Ovary (tissue), 9 donors: ENCODE measurements around the gene CCDC187. TPM values are rescaled to one million over a fixed set of nuclear protein-coding genes. Genes with fewer than 3 reads are reported as not detected.

Source experiments
- DNase-seq, 5 donors: peaks; one replicate each; pipeline ENCODE4 v3.0.0-alpha.2; 2019 to 2020
- H3K27ac ChIP-seq, 2 donors: fragments of 200-600 bp; one replicate each; pipeline versions ENCODE4 v1.5.1 to v1.8.0; 2019 to 2022
- H3K27me3 ChIP-seq: fragments of 200-600 bp; one replicate; pipeline ENCODE4 v1.8.0; 2022
- H3K36me3 ChIP-seq: fragments of 200-600 bp; sonication (generic); one replicate; pipeline ENCODE4 v1.5.1; 2019
- H3K4me1 ChIP-seq: one replicate; pipeline ENCODE4 v1.8.1; 2013; ENCODE audit warnings: mild to moderate bottlenecking, moderate library complexity; ENCODE audit not compliant: insufficient read depth
- H3K4me3 ChIP-seq: fragments of 200-600 bp; sonication (generic); one replicate; pipeline ENCODE4 v1.5.1; 2017
- H3K9me3 ChIP-seq, 2 donors: fragments of 200-600 bp in 1 of 2; sonication (generic) in 1 of 2; one replicate each; pipeline versions ENCODE4 v1.5.1 to v1.8.1; 2013 to 2019; ENCODE audit warnings: mild to moderate bottlenecking in 1 of 2, moderate library complexity in 1 of 2
- CTCF ChIP-seq, 3 donors: fragments of 450-650 bp in 2 of 3; fragments of 200-600 bp in 1 of 3; IDR thresholded peaks; one replicate each; pipeline versions ENCODE4 v1.5.1 to v1.8.0; 2016 to 2022; ENCODE audit warnings: antibody characterized with exemption in 3 of 3, mild to moderate bottlenecking in 1 of 3
- EP300 ChIP-seq: sonication (generic); formaldehyde crosslinking; IDR thresholded peaks from one replicate; pipeline ENCODE4 v1.6.1; 2017; ENCODE audit warnings: antibody characterized with exemption
- POLR2A ChIP-seq: fragments of 450-650 bp; IDR thresholded peaks from one replicate; pipeline ENCODE4 v1.6.1; 2017; ENCODE audit warnings: antibody characterized with exemption, mild to moderate bottlenecking, moderate library complexity
- WGBS, 3 donors: extraction: QIAGEN DNeasy Blood & Tissue Kit in 1 of 3; methylation state at CpG; one replicate each; pipeline versions ENCODE4 v1.1.5 to v1.1.7; 2013 to 2017; 5-methylcytosine and 5-hydroxymethylcytosine counted together
- intact Hi-C, 4 donors: fragments of 100-400 bp; cut with DNase I; formaldehyde crosslinking; loops; one replicate each; pipeline versions ENCODE4 v1.11.0 to v1.15.1; 2022 to 2023
- polyA plus RNA-seq, 2 donors: library from polyadenylated mRNA; stranded (reverse); fragments of 200-250 nt in 1 of 2; fragments of 350-450 nt in 1 of 2; fragmentation: Illumina TruSeq in 1 of 2; extraction: RNeasy Lipid Tissue Mini Kit (QIAGEN cat#74804) in 1 of 2; gene quantifications; one replicate each; pipeline ENCODE4 v1.2.3, GENCODE V29; 2013 to 2014
- total RNA-seq, 7 donors: library from RNA; depleted of rRNA in 2 of 7; stranded (reverse); fragments of >200 nt in 2 of 7; fragmentation: NEBNext Ultra II Directional in 3 of 7; extraction: Animal tissue kit (Norgen Biotek cat#: 25700) in 3 of 7; gene quantifications; one replicate each; pipeline versions ENCODE4 v1.1.0 to v1.2.4, GENCODE V29; 2016 to 2023
- donor health status: DM: no; HTN: no; CAD: no; lungs with moderate emphysema.
- donor health status: DM: no; HTN: no; CAD: no.
- donor health status: Bipolar disorder and iron deficiency.
- donor health status: DM: yes; HTN: yes; CAD: no.
- donor health status: DM: no; HTN: no; CAD: no.
- donor health status: DM: yes; HTN: yes; CAD: no.

The CCDC187 gene
- total and polyA plus RNA-seq, 9 donors, result 0.02 to 15.7 (median 0.74) TPM; not detected in 1

- Histone ChIP-seq H3K4me1 (no peaks in the 10 kb centered on the region), H3K4me3 (no peak overlapping the region), H3K27me3 (no peaks in the 10 kb centered on the region), H3K36me3 (no peaks in the 10 kb centered on the region), H3K9me3 (no peaks in the 10 kb centered on the region), H3K27ac (no peak overlapping the region)
- TF ChIP-seq EP300 (no peak), POLR2A (no peak), CTCF (IDR thresholded peaks at IDR 0.05) (no peak)
- intact Hi-C loops, result no loop called here
- WGBS, 3 donors, result 86 to 95% (median 93%) methylated on average over 16 of the region's 16 CpGs
- DNase-seq, result no peak
Measured at GRCh38 chr9:136210276-136210675, 93.6 kb downstream of the CCDC187 start.

- Histone ChIP-seq H3K36me3 (no peaks in the 10 kb centered on the region), H3K9me3 (no peaks in the 10 kb centered on the region), H3K4me1 (no peaks in the 10 kb centered on the region), H3K27me3 (peaks cover under 1% of the 10 kb centered on the region), H3K27ac (no peak overlapping the region), H3K4me3 (no peak overlapping the region)
- no peak for DNase-seq
- intact Hi-C loops, result no loop called here
- WGBS, 3 donors, result 83 to 86% (median 84%) methylated on average over 16 to 17 of the region's 17 CpGs
- no peak for TF ChIP-seq EP300
- no peak for TF ChIP-seq POLR2A
- no peak for TF ChIP-seq CTCF (IDR thresholded peaks at IDR 0.05)
Measured at GRCh38 chr9:136209786-136210185, 94.1 kb downstream of the CCDC187 start.

- WGBS, 3 donors, result 90 to 94% (median 93%) methylated on average over 17 of the region's 17 CpGs
- intact Hi-C loops, result no loop called here
- no peaks in the 10 kb centered on the region for H3K9me3 ChIP-seq
- DNase-seq, result no peak
- H3K27me3 ChIP-seq, result peaks cover 3% of the 10 kb centered on the region
- no peak overlapping the region for H3K27ac ChIP-seq
- no peak for TF ChIP-seq POLR2A
- TF ChIP-seq CTCF (IDR thresholded peaks at IDR 0.05), result no peak
- TF ChIP-seq EP300, result no peak
- H3K36me3 ChIP-seq, result no peaks in the 10 kb centered on the region
- H3K4me3 ChIP-seq, result no peak overlapping the region
- H3K4me1 ChIP-seq, result no peaks in the 10 kb centered on the region
Measured at GRCh38 chr9:136209232-136209631, 94.7 kb downstream of the CCDC187 start.

- WGBS, 3 donors, result 81 to 89% (median 85%) methylated on average over 17 of the region's 17 CpGs
- Histone ChIP-seq H3K9me3 (no peaks in the 10 kb centered on the region), H3K4me3 (no peak overlapping the region), H3K27me3 (peaks cover 3% of the 10 kb centered on the region), H3K36me3 (no peaks in the 10 kb centered on the region), H3K4me1 (no peaks in the 10 kb centered on the region), H3K27ac (no peak overlapping the region)
- TF ChIP-seq POLR2A (no peak), CTCF (IDR thresholded peaks at IDR 0.05) (no peak), EP300 (no peak)
- intact Hi-C loops, result no loop called here
- DNase-seq, result no peak
Measured at GRCh38 chr9:136208675-136209074, 95.2 kb downstream of the CCDC187 start.

- Histone ChIP-seq H3K4me3 (no peak overlapping the region), H3K27me3 (peaks cover 6% of the 10 kb centered on the region), H3K4me1 (no peaks in the 10 kb centered on the region), H3K9me3 (no peaks in the 10 kb centered on the region), H3K27ac (no peak overlapping the region), H3K36me3 (no peaks in the 10 kb centered on the region)
- intact Hi-C loops, result no loop called here
- DNase-seq, result no peak
- TF ChIP-seq POLR2A (no peak), EP300 (no peak), CTCF (IDR thresholded peaks at IDR 0.05) (no peak)
- 85 to 88% (median 87%) methylated on average over 9 of the region's 9 CpGs for WGBS, 3 donors
Measured at GRCh38 chr9:136207616-136208015, 96.3 kb downstream of the CCDC187 start.
